HFFc6 (cell line): Measurements from ENCODE around the gene MAP1S. TPM values are rescaled to one million over a fixed set of nuclear protein-coding genes. Genes with fewer than 3 reads are reported as not detected.

Experiments used
- DNase-seq: peaks from one replicate; pipeline ENCODE4 v3.0.0-alpha.2; 2018
- H3K27ac Mint-ChIP-seq: 2 replicates; pipeline ENCODE4 v1.8.0; 2020; ENCODE audit warnings: mild to moderate bottlenecking, mixed read lengths
- H3K27me3 Mint-ChIP-seq: 2 replicates; pipeline ENCODE4 v1.8.0; 2021; ENCODE audit warnings: mild to moderate bottlenecking, moderate library complexity, mixed read lengths; ENCODE audit not compliant: insufficient read depth
- H3K36me3 Mint-ChIP-seq: 2 replicates; pipeline ENCODE4 v1.8.0; 2021; ENCODE audit warnings: low read depth, mixed read lengths
- H3K4me1 Mint-ChIP-seq: 2 replicates; pipeline ENCODE4 v1.8.0; 2020; ENCODE audit warnings: low read depth, mixed read lengths
- H3K4me3 Mint-ChIP-seq: 2 replicates; pipeline ENCODE4 v1.8.0; 2020; ENCODE audit warnings: mild to moderate bottlenecking, moderate library complexity, mixed read lengths
- H3K9me3 Mint-ChIP-seq: 2 replicates; pipeline ENCODE4 v1.8.0; 2020; ENCODE audit warnings: mild to moderate bottlenecking, mixed read lengths
- CTCF ChIP-seq: fragments of 200-600 bp; sonication (generic); IDR thresholded peaks from 2 replicates; pipeline ENCODE4 v1.5.0; 2021; ENCODE audit warnings: antibody characterized with exemption, mild to moderate bottlenecking
- total RNA-seq, 6 experiments: library from RNA; stranded (reverse); fragmentation: NEBNext Ultra II Directional; extraction: Animal tissue kit (Norgen Biotek cat#: 25700); gene quantifications; 2 replicates in 1 of 6; 3 replicates in 5 of 6; pipeline ENCODE4 v1.2.3, GENCODE V29; 2021

Gene MAP1S
- total RNA-seq, 6 experiments from 2014 or later, result 56.0 to 77.9 (median 68.2) TPM

GRCh38 chr19:17739121-17739875, 20.0 kb downstream of the MAP1S start:
- Mint-ChIP-seq H3K36me3 (no peaks in the 10 kb centered on the region), H3K9me3 (no peaks in the 10 kb centered on the region), H3K4me1 (no peaks in the 10 kb centered on the region), H3K4me3 (no peak overlapping the region), H3K27me3 (peaks cover 2% of the 10 kb centered on the region; the same call in 1 of the 2 replicates), H3K27ac (no peak overlapping the region)
- no peak for TF ChIP-seq CTCF
- DNase-seq, result no peak

GRCh38 chr19:17741456-17741855, 22.2 kb downstream of the MAP1S start:
- Mint-ChIP-seq H3K27ac (no peak overlapping the region), H3K9me3 (no peaks in the 10 kb centered on the region), H3K27me3 (peaks cover 2% of the 10 kb centered on the region; the same call in 1 of the 2 replicates), H3K36me3 (no peaks in the 10 kb centered on the region), H3K4me1 (no peaks in the 10 kb centered on the region), H3K4me3 (no peak overlapping the region)
- no peak for TF ChIP-seq CTCF
- DNase-seq, result no peak

- peak; percentile 47 for DNase-seq
- TF ChIP-seq CTCF, result no peak
- H3K27ac Mint-ChIP-seq, result peak overlapping the region; percentile 73; the same call in 1 of the 2 replicates
Measured at GRCh38 chr19:17743874-17744580, 24.7 kb downstream of the MAP1S start.

GRCh38 chr19:17747205-17748098, 28.2 kb downstream of the MAP1S start:
- no peaks in the 10 kb centered on the region; the same call in 1 of the 2 replicates for H3K27me3 Mint-ChIP-seq
- H3K4me1 Mint-ChIP-seq, result no peaks in the 10 kb centered on the region

More at GRCh38 chr19:17743874-17744580, 24.7 kb downstream of the MAP1S start:
- Mint-ChIP-seq H3K27me3 (peaks cover 2% of the 10 kb centered on the region; the same call in 1 of the 2 replicates), H3K36me3 (no peaks in the 10 kb centered on the region), H3K4me3 (no peak overlapping the region), H3K9me3 (no peaks in the 10 kb centered on the region), H3K4me1 (no peaks in the 10 kb centered on the region)

More at GRCh38 chr19:17747205-17748098, 28.2 kb downstream of the MAP1S start:
- H3K36me3 Mint-ChIP-seq, result no peaks in the 10 kb centered on the region
- DNase-seq, result peak; percentile 75
- no peaks in the 10 kb centered on the region for H3K9me3 Mint-ChIP-seq
- no peak overlapping the region for H3K27ac Mint-ChIP-seq
- H3K4me3 Mint-ChIP-seq, result no peak overlapping the region
- no peak for TF ChIP-seq CTCF
